ENCODE results near the gene GOLGA6D. TPM values are rescaled to one million over a fixed set of nuclear protein-coding genes. Genes with fewer than 3 reads are reported as not detected.
"Not testable (repeated sequence)": the region's sequence is repeated elsewhere in the genome, so short reads cannot be mapped to it uniquely, and the experiment has no call there.

Gene GOLGA6D
- total RNA-seq, 1 donor: not detected

- no peak for TF ChIP-seq CTCF (IDR thresholded peaks at IDR 0.05; ENCODE audit: insufficient read depth, low read length)
These were observed 57.1 kb downstream of the GOLGA6D start for GRCh38 chr15:75339531-75340240.

GRCh38 chr15:75342221-75342620 lies 59.6 kb downstream of the GOLGA6D start:
- no peak for DNase-seq (ENCODE audit: low read depth)
- H3K4me3 ChIP-seq (ENCODE audit: low read depth, low read length): no peak overlapping the region
- no peak for TF ChIP-seq CTCF (IDR thresholded peaks at IDR 0.05; ENCODE audit: insufficient read depth, low read length)

More at GRCh38 chr15:75339531-75340240, 57.1 kb downstream of the GOLGA6D start:
- DNase-seq (ENCODE audit: low read depth): no peak
- no peak overlapping the region for H3K4me3 ChIP-seq (ENCODE audit: low read depth, low read length)

GRCh38 chr15:75343953-75344352 lies 61.3 kb downstream of the GOLGA6D start:
- DNase-seq (ENCODE audit: low read depth): peak; percentile 57

More at GRCh38 chr15:75343953-75344352, 61.3 kb downstream of the GOLGA6D start:
- not testable (repeated sequence) for H3K4me3 ChIP-seq (ENCODE audit: low read depth, low read length)

Small RNA genes within 50 kb of the gene (small RNA-seq; reads per million reads assigned to genes)
- not detected for gene AC068338.1
- not detected for gene RN7SL327P
- gene RN7SL489P: not detected

Other genes with a start within 250 kb of the GOLGA6D start
- gene C15orf39, start 81.0 kb upstream of the GOLGA6D start, total RNA-seq (ENCODE audit: low replicate concordance): 3.1 and 8.1 TPM in 2 replicates
- gene GOLGA6C, start 24.5 kb upstream of the GOLGA6D start, total RNA-seq (ENCODE audit: low replicate concordance): not detected in 2 replicates
- 54.1 and 66.8 TPM in 2 replicates for gene COMMD4, start 53.2 kb downstream of the GOLGA6D start, total RNA-seq (ENCODE audit: low replicate concordance)
- 3.5 and 3.8 TPM in 2 replicates for gene NEIL1, start 64.2 kb downstream of the GOLGA6D start, total RNA-seq (ENCODE audit: low replicate concordance)
- gene MAN2C1, start 85.8 kb downstream of the GOLGA6D start, total RNA-seq (ENCODE audit: low replicate concordance): 92.6 and 113 TPM in 2 replicates
- gene SIN3A, start 168.9 kb downstream of the GOLGA6D start, total RNA-seq (ENCODE audit: low replicate concordance): 37.3 and 52.9 TPM in 2 replicates